GM15510 (cell line): ENCODE results near the gene PDIA5.

Experiments used
- POLR2A ChIP-seq: IDR thresholded peaks from 3 replicates; pipeline ENCODE4 v1.6.1; 2011; ENCODE audit warnings: borderline replicate concordance; ENCODE audit not compliant: insufficient read length; ENCODE audit errors: extremely low read depth

PDIA5 gene

GRCh38 chr3:123149525-123149924 lies 82.7 kb downstream of the PDIA5 start:
- TF ChIP-seq POLR2A = no peak

- no peak for TF ChIP-seq POLR2A
Observed at GRCh38 chr3:123150449-123151215, 83.8 kb downstream of the PDIA5 start.

GRCh38 chr3:123151251-123151705 lies 84.5 kb downstream of the PDIA5 start:
- no peak for TF ChIP-seq POLR2A

GRCh38 chr3:123152687-123153086 lies 85.9 kb downstream of the PDIA5 start:
- no peak for TF ChIP-seq POLR2A

GRCh38 chr3:123153125-123154019 lies 86.5 kb downstream of the PDIA5 start:
- no peak for TF ChIP-seq POLR2A

GRCh38 chr3:123154020-123154985 lies 87.5 kb downstream of the PDIA5 start:
- no peak for TF ChIP-seq POLR2A

- TF ChIP-seq POLR2A = no peak
Observed at GRCh38 chr3:123155471-123156011, 88.7 kb downstream of the PDIA5 start.

- no peak for TF ChIP-seq POLR2A
Observed at GRCh38 chr3:123156276-123156995, 89.6 kb downstream of the PDIA5 start.

- no peak for TF ChIP-seq POLR2A
Observed at GRCh38 chr3:123157209-123157597, 90.4 kb downstream of the PDIA5 start.

- no peak for TF ChIP-seq POLR2A
Observed at GRCh38 chr3:123157598-123158287, 90.9 kb downstream of the PDIA5 start.

- TF ChIP-seq POLR2A = no peak
Observed at GRCh38 chr3:123158330-123158729, 91.5 kb downstream of the PDIA5 start.

- no peak for TF ChIP-seq POLR2A
Observed at GRCh38 chr3:123158899-123159390, 92.1 kb downstream of the PDIA5 start.

GRCh38 chr3:123159926-123160635 lies 93.3 kb downstream of the PDIA5 start:
- TF ChIP-seq POLR2A = no peak

- no peak for TF ChIP-seq POLR2A
Observed at GRCh38 chr3:123161167-123161566, 94.3 kb downstream of the PDIA5 start.
